Fibroblast of peridontal ligament (primary cell): ENCODE measurements around the gene FBXO34.

ENCODE experiments used
- DNase-seq: peaks from one replicate; pipeline ENCODE4 v3.0.0-alpha.2; 2010; ENCODE audit errors: extremely low read depth

FBXO34 gene, protein sequence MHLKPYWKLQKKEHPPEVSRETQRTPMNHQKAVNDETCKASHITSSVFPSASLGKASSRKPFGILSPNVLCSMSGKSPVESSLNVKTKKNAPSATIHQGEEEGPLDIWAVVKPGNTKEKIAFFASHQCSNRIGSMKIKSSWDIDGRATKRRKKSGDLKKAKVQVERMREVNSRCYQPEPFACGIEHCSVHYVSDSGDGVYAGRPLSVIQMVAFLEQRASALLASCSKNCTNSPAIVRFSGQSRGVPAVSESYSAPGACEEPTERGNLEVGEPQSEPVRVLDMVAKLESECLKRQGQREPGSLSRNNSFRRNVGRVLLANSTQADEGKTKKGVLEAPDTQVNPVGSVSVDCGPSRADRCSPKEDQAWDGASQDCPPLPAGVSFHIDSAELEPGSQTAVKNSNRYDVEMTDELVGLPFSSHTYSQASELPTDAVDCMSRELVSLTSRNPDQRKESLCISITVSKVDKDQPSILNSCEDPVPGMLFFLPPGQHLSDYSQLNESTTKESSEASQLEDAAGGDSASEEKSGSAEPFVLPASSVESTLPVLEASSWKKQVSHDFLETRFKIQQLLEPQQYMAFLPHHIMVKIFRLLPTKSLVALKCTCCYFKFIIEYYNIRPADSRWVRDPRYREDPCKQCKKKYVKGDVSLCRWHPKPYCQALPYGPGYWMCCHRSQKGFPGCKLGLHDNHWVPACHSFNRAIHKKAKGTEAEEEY

GRCh38 chr14:55270832-55271571 lies at the start of gene FBXO34:
TSS of gene FBXO34 (plus strand) at chr14:55271421. CDS start at chr14:55350391, 78,970 bp downstream.
- peak; percentile 94 for DNase-seq

- no peak for DNase-seq
Measured at GRCh38 chr14:55221968-55222367, 49.3 kb upstream of the FBXO34 start.

- no peak for DNase-seq
Measured at GRCh38 chr14:55223364-55223763, 47.9 kb upstream of the FBXO34 start.

GRCh38 chr14:55228261-55228660 lies 43.0 kb upstream of the FBXO34 start:
- no peak for DNase-seq

GRCh38 chr14:55233591-55233990 lies 37.6 kb upstream of the FBXO34 start:
- no peak for DNase-seq

DNA sequence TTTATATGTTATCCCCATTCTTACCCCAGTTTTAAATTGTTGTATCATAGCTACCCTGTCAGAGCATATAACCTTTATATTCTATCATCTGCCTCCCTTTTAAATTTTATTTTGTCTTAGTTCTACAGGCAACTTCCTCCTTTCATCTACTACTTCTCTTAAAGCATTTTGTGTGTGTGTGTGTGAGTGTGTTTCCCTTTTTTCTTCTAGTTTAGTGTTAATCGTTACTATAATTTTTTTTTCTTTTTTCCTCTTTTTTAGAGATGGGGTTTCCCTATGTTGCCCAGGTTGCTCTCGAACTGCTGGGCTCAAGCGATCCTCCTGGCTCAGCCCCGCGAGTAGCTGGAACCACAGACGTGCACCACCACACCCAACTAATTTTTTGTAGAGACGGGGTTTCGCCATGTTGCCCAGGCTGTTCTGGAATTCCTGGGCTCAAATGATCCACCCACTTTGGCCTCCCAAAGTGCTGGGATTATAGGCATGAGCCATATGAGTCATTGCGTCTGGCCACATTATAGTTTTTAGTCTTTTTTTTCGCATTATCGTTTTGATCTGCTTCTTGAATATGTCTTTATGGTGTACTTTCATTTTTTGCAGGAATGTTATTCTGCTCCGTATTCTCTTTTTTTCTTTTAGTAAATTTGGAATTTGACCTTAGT lies 33.1 kb upstream of the FBXO34 start:
- DNase-seq, result no peak

DNA sequence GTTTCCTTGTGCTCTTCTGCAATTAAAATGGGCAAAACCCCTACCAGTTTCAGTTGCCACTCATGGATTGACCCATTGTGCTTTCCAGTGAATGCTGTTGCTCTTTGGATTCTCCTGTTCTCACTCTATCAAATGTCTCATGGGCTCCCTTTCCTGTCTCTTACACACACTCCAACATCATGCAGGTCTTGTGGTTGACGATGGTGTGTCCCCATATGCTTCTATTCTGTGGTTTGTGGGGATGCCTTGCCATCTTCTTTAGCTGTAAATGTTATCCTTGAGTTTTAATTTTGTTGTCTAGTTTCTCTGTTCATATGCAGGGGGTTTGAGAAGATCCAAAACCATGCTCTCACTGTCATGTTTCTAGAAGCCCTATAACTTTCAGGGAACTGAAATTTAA lies 31.9 kb upstream of the FBXO34 start:
- DNase-seq, result no peak

DNA sequence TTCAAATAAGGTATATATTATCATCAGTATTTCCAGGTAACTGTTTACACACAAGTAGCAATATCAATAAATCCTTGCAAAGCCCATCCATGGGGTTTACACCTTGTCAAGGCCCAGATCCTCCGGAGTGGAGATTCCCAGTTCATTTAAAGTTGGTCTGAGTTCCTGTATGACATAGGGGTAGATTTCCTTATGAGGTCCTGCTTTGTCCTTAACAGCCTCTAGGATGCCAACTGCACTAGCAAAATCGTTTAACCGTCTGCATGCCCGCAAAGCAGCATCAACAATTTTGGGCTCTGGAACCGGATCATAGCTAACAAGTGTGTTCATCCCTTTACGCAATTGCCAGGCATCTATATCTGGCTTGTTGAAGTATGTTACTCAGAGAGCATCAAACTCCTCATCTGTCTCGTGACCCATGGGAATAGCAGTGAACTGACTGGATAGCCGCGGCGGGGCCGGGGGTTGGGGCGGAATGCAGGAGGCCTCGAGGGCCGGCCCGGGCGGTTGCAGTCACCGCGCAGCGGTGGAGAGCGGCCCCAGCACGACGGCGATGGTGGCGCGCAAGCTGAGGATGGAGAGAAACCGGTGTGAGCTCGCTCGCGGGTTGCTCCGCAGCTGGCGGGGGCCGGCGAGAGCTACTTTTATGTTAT lies 30.6 kb upstream of the FBXO34 start:
- DNase-seq, result peak; percentile 14

DNA sequence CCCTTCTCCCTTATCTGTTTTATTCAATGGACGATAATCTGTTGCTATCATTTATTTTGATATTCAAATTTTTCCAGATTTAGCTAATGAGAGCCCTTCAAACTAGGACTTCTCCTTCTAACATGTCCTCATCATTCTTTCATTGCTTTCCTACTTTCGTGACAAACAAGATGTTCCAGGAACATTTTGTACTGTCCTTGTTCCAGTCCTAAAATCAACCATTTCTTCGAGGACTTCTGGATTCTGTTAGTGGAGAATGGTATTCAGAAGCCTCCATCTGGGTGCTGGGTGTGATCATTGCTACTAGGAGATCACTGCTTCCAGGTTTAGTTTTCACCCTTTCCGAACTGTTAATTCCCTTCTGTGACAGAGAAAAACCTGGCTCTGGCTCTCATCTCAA lies 29.5 kb upstream of the FBXO34 start:
- DNase-seq, result no peak

DNA sequence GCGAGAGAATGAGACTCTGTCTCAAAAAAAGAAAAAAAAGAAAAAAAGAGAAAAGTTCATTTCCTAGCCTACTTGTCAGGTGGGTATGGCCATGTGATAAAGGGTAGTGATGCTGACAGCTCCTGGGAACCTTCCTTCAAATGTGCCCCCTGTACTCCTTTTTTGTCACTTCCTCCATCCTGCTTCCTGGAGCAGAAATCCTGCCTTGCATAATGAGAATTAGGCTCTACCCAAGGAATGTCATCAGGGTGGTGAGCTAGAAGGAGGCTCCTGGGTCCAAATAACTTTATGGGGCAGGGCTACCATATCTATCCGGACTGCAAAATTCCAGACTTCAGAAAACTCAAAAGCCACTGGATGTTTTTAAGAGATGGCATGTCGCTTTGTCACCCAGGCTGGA lies 27.8 kb upstream of the FBXO34 start:
- DNase-seq, result no peak

DNA sequence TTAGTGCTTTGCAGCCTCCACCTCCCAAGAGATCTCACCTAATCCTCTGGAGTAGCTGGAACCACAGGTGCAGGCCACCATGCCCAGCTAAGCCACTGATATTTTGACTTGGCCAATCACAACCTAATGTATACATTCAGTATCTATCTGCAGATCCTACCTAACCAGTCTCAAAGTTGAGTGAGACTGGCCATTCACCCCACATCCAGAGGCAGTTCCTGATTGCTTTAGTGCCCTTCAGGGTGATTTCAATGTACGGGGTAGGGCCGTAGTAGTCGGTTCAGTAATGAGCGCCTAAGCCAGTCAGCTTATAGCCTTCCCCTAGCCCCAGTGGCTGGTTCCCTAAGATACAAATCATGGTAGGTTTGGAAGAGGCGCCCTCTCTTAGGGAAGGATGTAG lies 27.4 kb upstream of the FBXO34 start:
- no peak for DNase-seq

DNA sequence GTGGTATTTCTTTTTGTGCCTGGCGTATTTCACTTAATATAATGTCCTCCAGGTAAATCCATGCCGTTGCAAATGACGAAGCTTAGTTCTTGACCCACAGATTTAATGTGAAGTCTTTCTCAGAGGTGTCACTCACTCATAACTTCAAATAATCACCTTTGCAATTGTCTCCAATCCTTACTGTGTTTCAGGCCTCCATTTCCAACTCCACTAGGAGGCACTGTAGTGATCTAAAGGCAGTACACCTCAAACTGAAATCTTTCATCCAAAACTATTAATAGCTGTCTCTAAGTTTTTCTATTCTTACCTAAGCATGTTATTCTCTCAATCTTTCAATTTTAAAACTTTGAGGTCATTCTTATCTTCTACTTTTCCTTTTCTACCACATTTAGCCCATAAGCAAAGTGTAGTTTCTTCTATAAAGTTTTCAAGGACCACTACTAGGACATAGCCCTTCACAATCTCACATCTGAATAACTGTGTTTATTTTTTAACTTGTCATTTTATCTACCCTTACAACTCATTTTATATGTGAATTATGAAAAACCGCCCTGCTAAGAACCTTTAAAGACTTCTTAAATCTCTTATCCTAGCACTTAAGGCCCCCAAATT lies 25.5 kb upstream of the FBXO34 start:
- peak; percentile 47 for DNase-seq

DNA sequence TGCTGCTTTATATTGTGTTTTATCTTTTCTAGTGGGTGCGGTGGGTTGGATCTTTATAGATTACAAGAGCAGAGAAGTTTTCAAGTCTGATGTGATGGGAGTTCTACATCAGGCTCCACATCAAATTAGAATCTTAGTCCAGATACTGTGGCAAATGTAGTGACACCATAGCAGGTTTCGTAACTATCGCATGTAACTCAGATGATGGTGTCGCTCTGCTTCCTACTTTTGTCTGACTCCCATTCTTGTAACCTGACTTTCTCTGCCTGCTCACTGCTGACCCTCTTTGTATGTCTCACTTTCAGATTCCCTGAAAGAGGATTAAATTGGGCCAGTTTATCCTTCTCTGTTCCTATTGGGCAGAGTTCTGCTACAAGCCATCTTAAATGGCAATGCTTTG lies 22.8 kb upstream of the FBXO34 start:
- no peak for DNase-seq

GRCh38 chr14:55249423-55249822 lies 21.8 kb upstream of the FBXO34 start:
- DNase-seq, result peak; percentile 32

GRCh38 chr14:55253276-55253675 lies 17.9 kb upstream of the FBXO34 start:
- no peak for DNase-seq

GRCh38 chr14:55254581-55254980 lies 16.6 kb upstream of the FBXO34 start:
- no peak for DNase-seq

GRCh38 chr14:55255979-55256378 lies 15.2 kb upstream of the FBXO34 start:
- no peak for DNase-seq

DNA sequence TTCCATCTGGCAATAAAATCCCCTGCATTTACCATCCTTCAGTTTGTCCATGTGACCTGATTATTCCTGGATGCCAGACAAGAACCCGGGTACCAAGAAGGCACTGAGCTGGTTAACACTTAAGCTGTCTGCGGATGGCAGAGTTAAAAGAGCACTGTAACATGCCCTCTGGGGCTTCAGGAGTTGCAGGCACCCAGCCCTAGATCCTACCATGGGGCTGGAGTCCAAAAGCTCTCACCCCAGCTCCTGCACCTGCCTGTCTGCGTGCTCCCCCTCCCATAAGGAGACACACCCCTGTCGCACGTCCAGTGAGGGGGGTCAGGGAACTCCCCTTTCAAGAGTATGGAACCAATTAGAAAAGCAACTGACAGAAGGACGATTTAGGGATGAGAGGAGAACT lies 14.6 kb upstream of the FBXO34 start:
- DNase-seq, result no peak

GRCh38 chr14:55265197-55265596 lies 6.0 kb upstream of the FBXO34 start:
- no peak for DNase-seq

DNA sequence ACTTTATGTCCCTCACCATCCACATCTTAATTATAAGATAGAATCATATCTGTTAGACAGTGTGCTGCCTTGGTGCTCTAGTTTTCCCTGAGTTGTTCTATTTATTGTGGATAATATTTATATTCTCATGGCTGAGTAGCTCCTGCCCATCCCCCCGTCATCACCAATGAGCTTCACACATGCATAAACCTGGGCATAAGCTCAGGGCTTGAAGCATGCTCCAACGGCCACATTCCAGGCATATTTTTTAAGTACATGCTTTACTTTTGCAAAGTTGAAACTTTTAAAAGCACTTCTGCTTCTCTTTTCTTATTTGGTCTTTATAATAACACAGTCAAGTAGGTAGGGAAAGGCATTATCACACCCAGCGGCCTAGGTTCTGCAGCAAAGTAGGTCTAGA lies 3.4 kb upstream of the FBXO34 start:
- DNase-seq, result peak; percentile 26
